NCI-H524 treated with DMSO at 0.1 percent for 48 hours (cell line): ENCODE measurements around the gene RFX3.
A peak's percentile ranks its signal among the peaks of the same experiment; 100 is the strongest.

Experiments
- DNase-seq: peaks from one replicate; lab custom pipeline; 2025; lab: John Stamatoyannopoulos, UW

The RFX3 gene

DNA sequence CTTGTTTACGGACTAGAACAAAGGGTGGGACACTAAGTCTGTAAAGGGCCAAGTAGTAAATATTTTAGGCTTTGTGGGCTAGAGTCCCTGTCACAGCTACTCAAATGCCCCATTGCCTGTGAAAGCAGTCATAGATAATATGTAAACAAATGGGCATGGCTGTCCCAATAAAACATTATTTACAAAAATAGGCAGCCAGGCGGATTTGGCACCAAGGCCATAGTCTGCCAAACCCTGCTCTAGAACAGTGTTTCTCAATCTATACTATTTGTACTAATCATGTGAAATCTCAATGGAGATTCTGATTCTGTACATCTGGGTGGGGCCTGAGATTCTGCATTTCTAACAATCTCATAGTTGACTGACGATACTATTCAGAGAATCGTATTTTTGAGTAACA, 92.0 kb downstream of the RFX3 start:
- DNase-seq, result no peak

DNA sequence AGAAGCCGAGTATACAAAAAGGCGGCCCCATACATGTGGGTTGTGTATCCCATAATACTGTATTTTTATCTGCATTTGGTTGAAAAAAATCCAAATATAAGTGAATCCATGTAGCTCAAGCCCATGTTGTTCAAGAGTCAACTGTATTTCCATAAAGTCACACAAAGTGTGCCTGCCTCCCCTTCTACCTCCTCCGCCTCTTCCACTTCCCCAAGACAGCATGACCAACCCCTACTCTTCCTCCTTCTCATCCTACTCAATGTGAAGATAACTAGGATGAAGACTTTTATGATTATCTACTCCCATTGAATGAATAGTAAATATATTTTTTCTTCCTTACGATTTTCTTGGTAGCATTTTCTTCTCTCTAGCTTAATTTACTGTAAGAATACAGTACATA, 92.7 kb downstream of the RFX3 start:
- no peak for DNase-seq

DNA sequence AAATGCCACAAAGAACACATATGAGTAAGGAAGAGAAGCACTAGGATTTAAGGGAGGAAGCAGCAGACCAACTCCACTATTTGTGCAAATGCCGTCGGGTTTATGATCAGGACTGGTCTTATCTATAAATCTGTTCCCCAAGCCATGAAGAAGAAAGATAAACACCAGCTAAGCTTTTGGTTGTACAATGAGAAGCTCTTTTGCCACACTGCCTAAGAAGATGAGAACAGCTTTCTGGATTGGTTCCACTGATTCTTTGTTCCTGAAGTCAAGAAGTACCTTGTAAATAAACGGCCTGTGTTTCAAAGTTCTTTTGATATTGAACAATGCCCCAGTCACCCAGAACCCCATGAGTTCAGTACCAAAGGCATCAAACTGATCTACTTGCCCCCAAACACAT, 93.9 kb downstream of the RFX3 start:
- no peak for DNase-seq

DNA sequence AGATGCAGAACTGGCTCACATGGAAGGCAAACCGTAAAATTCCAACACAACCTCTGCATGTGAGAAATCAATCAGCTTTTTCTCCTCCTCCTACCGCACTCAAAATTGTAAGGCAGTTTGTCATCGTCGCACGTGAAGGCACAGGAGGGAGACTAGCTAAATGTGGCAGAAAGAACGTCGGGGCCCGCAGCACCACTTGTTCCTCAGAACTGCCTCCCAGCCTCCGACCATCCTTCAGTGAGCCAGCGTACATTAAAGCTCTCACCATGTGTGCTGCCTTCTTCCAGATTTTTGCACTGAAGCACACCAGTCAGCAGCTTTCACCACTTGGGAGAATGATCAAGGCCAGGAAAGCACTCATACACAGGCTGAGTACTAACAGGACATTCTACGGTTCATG, 105.9 kb downstream of the RFX3 start:
- DNase-seq, result no peak

DNA sequence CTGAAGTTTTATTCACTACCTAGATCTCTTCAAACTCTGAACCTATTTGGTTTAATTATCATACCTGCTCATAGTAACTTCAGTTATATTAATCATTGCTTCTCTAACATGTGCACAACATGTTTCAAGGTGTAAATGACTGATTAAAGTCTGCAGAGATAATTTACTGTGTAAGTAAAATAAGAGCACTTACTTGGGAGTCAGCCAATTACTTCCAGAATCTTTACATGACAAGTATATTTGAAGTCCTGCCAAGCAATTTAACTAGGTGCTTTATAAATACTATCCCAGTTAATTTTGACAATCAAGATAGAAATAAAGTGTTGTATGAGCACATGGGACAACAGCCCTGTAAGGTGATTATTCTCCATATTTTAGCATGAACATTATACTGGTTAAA, 109.9 kb downstream of the RFX3 start:
- DNase-seq, result no peak

DNA sequence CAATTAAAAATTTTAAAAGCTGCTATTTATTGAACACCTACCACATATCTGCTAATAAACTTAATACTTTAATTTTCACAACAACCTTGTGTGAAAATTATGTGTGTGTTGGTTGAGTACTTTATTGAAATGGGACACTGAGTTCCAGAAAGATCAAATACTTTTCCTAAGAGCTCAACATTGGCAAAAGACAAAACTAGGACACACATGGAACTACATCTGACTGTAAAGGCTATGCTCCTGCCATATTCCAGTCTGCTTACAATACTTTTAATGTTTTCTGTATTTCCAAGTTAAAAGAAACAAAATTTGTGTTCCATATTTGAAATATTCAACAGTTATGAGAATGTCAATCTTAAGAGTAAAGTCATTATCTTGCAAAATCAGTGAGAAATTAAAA, 111.8 kb downstream of the RFX3 start:
- no peak for DNase-seq

DNA sequence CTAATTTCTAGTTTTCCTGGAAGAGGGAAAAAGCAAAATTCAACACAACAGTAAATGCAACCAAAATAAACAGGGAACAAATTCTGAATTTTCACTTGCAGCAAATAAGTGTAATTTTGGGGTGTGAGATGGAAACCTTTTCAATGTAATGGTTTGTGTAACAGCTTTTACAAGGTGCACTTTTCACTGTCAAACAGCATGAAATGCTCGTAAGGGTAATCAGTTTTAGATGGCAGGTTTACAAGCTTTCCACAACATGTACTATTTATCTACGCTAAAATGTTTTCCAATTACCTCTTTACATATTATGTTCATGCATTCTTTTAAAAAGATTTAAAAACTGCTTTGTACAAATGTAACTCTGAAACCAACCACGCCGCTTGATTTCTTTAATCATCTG, 115.3 kb downstream of the RFX3 start:
- no peak for DNase-seq

DNA sequence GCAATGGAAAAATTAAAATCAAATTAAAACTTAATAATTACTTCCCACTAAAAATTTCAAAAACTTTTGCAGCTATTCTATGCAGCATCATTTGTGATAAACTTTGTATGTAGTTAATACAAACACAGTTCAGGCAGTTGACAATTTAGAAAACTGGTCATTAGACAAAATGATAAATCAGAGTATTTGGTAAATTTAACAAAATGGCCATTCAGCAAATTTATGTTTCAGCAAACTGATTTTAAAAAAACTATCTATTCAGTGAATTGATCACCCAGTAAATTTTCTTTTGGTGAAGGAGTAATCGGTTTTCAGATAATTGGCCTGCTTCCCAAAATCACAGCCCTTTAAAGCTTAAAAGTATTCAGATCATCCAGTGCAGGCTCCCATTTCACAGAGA, 116.3 kb downstream of the RFX3 start:
- no peak for DNase-seq

DNA sequence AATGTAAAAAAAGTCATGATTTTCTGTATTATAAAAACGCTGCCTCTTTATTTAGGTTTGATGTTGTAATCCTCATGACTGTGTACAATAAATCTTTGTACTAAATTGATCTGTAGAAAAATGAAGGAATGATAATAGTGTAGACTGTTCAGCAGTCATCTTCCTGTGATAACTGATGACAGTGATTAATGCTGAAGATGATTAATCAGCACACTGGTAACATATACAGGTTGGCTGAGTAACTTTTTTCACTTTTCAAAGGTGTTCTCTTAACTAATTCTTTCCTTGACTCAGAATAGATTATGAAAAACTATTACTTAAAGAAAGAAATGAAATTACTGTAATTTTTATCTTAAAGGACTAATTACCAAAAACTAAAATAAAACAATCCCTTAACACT, 122.5 kb downstream of the RFX3 start:
- DNase-seq, result no peak

DNA sequence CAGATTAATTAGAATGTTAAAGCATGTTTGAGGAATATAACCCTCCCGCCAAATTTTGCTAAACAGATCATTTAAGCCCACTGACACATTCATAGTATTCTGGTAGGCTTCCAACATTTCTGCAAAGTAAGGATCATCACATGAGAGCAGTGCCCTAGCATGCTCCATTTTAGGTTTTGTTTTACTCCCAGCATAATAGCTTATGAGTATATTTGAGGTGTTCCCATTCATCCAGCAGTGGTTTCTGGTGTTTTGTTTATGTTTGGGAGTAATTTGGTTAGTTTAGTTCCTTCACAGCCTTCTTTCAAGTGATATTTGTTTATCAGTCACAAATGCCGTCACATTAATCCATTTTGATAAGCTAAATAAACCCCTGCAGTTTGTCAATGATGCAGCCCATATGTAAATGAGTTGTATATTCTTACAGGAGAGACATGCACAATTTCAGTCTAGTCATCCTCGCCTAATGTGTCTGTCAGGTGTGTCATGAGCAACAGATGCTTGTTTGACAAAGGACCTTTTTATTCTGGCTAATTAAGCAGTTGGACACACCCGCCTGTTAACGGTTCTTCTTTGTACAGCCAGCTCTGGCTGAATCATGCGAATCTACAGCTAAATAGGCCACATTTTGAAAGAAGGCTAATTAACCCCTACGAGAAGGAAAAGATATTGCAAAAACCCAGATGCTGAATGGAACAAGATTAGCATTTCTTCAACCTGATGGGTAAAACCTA, 124.4 kb downstream of the RFX3 start:
- no peak for DNase-seq

DNA sequence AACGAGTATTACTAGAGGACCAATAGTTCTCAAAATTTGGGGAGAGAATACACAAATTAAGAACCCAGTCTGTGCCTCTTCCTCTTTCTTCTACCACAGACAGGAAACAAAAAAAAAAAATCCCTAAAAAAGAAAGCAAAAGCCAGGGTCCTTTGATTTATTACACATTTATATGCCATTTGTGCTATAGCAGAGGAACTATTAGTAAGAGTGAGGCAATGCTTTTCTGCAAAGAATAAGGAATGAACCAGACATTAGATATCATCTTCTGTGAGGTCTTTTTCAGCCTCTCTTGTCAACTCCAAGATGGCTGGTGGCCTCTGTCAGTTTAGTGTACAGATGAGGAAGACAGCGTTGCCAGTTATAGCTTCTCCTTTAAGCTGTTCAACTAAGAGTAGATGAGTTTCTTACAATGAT, 127.6 kb downstream of the RFX3 start:
- no peak for DNase-seq

DNA sequence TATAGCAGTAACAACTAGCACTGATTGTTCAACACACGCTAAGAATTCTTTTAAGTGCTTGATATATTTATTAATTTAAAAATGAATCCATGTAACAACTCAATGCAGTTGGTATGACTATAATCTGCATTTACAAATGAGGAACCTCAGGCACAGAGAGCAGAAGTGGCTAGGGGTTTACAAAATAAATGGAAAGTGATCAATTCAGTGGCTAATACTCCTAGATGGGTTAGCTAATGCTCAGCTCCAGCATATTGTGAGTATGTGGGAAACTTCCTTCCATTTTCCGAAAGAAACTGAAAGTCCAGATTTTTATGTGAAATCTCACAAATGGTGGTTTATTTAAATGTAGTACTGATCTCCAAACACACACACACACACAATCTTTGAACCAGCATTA, 128.0 kb downstream of the RFX3 start:
- no peak for DNase-seq

DNA sequence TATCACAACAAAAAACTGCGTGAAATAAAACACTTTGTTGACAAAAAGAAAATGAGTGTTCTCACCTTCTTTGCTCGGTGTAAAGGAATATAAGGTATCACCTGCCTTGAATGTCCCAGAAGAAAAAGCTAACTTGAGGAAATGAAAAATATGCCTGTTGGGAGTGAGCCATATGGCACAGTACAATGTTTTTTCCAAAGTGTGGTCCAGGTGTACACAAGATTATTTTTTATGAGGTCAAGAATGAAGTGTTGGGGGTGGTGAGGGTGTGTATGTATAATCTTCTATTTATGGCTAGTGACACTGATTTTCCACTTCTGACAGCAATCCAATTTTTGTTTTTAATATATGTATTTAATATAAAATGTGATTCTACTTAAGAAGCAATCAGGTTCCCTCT, 134.4 kb downstream of the RFX3 start:
- DNase-seq, result peak; percentile 19

DNA sequence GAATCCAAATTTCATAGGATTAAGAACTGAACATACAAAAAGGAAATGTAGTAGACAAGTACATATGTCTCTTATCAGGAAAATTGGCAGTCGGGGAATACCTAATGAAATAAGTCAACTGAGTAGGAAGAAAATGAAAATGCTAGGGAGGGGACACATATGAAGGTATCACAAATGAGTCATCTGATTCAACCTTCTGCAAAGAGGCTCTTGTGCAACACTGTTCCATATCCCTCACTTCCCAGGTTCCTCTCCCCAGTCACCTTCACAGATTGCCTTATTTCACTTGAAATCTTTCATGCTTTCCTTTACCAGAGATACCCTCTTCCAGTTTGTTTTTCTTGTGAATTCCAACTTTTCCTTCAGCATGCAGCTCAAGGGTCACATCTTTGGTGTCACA, 139.0 kb downstream of the RFX3 start:
- DNase-seq, result no peak

DNA sequence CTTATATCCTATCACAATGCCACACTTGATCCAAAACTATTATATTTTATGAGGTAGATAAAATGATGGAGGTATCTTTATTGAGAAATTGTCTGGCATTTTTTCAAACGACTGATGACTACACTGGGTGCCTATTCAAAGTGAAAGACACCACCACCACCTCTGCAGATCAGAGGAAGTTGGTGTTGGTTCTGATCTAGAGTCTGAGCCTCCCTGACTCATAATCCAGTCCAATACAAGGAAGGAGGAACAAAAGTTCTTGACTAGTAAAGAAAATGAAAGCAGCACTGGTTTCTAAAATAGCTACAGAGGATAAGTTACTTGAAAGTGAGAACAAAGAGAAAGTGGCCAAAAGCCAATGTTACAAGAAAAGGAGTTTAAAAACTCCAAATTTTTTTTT, 139.9 kb downstream of the RFX3 start:
- no peak for DNase-seq

DNA sequence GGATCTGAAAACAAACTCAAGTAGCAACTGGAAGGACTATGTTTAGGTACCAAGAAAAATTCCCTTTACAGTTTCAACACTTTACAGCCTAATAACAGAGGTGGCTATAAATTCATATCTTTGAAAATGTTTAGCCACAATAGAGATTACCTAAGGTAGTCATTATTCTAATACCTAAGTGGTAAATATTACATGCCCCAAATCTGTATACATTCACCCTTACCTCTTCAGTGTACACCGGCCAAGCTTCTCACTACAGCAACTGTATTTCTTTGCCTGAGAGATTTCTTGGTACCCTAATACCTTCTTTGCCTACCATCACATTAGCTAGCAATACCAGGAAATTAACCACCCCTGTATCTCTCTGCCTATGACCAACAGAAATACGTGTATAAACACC, 154.0 kb downstream of the RFX3 start:
- no peak for DNase-seq

DNA sequence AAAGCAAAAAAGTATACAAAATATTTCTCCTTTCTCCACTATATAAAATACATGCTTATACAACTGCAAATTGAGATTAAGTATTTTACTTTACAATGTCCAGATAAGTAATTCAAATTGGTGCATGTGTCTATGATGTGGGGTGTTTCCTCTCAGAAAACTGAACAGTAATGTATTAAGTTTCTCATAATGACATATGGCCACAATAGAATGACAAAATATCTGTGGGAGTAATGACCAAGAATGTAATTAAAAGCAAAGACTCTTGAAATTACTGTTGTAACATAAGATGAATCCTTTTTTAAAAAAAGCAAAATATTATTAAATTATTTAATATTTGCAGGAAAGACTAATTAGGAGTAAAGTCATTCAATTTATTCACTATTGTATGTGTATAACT, 155.1 kb downstream of the RFX3 start:
- DNase-seq, result no peak

DNA sequence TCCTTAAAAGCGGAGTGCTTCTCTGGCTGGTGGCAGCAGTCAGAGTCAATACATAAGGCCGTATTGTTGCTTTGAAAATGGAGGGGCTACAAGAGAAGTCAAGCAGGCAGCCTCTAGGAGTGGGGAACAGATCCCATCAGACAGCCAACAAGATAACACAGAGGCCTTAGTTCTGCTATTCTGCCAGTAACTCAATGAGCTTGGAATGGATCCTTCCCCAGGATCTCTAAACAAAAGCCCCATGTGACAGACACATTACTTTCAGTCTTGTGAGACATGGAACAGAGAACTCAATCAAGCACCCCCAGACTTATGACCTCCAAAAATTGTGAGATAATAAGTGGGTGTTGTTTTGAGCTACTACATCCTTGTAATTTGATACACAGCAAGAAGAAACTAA, 158.6 kb downstream of the RFX3 start:
- no peak for DNase-seq

DNA sequence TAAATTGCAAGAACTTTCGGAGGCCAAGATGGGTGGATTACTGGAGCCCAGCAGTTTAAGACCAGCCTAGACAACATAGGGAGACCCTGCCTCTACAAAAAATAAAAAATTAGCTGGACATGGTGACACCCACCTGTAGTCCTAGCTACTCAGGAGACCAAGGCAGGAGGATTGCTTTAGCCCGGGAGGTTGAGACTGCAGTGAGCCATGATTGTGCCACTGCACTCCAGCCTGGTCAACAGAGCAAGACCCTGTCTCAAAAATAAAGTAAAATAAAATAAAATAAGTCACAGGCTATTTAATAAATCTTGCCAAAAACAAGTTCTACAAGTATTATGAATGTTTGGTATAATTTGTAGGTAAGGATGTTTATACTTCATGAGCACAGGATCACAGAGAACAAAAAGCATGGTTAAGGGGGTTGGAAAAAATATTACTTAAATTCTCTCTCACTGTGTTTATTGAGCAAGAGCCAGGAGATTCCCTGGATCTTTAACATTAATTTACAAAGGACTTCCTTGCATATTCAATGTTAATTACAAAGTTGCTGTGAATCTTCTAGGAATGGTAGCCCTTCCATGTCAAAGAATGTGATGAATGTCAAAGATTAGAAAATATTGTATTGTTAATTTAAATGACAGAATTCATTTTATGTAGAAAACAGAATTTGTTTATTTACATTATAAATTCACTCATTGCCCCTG, 164.0 kb downstream of the RFX3 start:
- no peak for DNase-seq

DNA sequence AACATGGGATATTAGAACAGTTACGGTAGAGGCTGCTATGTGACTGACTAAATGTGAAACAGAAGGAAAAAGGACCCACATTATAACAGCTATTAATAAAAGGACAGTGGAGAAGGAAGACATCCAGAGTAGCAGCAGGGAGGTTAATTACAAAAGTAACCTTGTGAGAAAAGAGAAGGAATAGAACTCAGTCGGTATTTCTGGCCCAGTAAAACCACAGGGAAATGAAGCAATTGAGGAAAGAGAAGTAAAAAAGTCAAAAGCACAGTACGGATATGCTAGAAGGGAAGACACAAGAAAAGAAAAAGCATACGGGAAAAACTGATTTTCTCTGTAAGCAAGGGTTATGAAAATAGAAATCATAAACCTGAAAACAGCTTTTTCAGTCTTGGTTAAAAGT, 164.7 kb downstream of the RFX3 start:
- DNase-seq, result no peak

DNA sequence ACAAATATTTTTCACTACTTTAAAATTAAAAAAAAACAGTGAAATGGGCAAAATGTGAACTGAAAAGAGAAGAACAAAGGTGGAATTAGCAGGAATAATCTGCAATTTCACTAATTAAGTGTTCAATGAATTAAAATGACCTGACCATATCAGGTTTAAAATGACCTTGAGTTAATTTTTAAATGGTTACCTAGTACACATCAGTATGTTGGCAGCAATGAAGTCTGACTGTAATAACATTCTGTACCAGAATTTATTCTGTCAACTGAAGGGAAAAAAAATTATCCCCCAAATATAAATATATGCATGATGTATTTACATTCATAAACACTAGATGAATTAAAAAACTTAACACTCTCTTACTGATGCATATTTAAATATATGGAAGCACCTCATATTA, 165.6 kb downstream of the RFX3 start:
- DNase-seq, result no peak

DNA sequence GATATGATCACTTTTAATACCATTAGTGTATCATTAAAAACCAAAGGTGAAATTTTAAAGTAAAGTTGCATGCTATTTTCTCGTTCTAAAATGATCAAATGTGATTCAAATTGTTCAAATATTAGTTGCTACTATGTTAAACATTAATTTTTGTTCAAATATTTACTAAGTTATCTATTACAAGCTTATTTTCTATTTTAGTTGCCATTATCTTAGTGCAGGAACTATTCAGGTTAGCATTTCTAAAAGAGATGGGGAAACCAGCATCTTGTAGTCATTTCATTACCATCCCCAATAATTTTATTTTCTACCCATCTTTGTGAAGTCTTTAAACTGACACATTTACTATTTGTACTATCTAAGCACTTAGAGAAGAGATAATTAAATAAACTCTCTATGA, 166.0 kb downstream of the RFX3 start:
- DNase-seq, result no peak

DNA sequence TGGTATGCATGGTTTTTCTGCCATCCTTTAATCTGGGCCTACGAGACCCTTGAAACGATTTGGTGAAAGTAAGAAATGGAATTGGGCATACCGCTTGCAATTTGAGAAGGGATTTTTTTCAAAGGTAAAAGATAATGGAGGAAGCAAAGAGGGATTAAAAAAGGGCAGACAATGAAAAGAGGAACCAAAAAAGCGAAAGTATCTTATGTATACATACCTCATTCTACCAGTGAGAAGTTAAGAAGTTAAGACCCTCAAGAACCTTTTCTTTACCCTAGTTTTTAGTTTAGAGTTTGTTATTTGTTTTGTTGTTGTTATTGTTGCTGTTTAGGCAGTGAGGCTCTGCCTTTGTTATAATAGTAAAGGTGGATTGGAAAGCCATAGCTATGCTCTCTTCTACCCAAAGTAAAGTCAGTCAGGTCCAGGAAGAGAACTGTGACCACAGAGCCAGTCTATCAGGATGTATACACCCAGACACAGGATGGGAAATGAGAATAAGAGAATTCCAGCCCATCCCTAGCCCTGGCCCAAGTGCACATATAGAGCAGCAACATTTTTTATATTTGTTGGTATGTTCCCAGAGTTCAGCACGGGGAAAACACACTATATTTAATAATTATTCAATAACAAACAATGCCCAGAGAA, 166.6 kb downstream of the RFX3 start:
- no peak for DNase-seq

DNA sequence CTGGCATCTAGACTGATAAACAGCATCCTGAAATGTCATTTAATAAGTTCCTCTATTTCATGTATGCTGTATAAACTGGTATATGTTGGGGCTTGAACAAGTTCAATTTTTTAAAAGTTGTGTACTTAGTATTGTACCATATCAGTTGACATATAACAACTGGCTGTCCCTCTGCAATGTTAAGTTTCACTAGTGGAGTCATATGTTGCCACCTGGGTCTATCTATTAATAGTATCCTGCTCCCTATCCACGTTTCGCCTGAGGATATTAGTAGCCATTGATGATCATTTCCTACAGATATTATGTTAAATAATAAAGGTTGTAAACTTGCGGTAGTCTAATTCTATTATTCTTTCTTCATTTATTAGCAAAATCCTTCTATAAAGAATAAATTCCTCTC, 177.6 kb downstream of the RFX3 start:
- DNase-seq, result no peak
